K562 (cell line): ENCODE results near the gene TFF2. TPM values are rescaled to one million over a fixed set of nuclear protein-coding genes. Genes with fewer than 3 reads are reported as not detected.

ENCODE experiments used
- ATAC-seq: fragments of 200-7000 bp; cut with Tn5 transposase; 3 replicates; pipeline ENCODE4 v1.9.1; 2020; ENCODE audit warnings: moderate library complexity
- BruUV-seq: library from RNA; stranded (reverse); fragments of 400-500 nt; replicated peaks from 2 replicates; lab custom pipeline; 2021; lab: Mats Ljungman, UMichigan
- CTCF ChIA-PET: fragments of 300-600 bp; formaldehyde crosslinking; extraction: SDS; loops from one replicate; lab custom pipeline; 2021; ENCODE audit warnings: low intra/inter-chr PET ratio; lab: Yijun Ruan, JAX
- POLR2A ChIA-PET: fragments of 300-600, 350-650 bp; sonication (Branson Sonifier 250); formaldehyde crosslinking; extraction: SDS; loops from one replicate; lab custom pipeline; 2021; ENCODE audit warnings: antibody characterized with exemption, inconsistent platforms; lab: Yijun Ruan, JAX
- DNase-seq, 4 experiments: peaks; one replicate each; pipeline versions ENCODE4 v3.0.0 to v3.0.0-alpha.2; 2011 to 2018; ENCODE audit warnings: low spot score in 3 of 4, mixed read lengths in 3 of 4; ENCODE audit errors: extremely low read depth in 1 of 4
- FAIRE-seq: peaks from 2 replicates; lab custom pipeline; 2011; peaks lifted over from hg19 to GRCh38; lab: Jason Lieb, UNC
- H2AFZ ChIP-seq: 2 replicates; pipeline ENCODE4 v1.6.0; 2011; ENCODE audit warnings: low read depth, low read length, control low read depth, inconsistent platforms
- H3K27ac ChIP-seq: fragments of 200-600 bp; 3 replicates; pipeline ENCODE4 v1.8.0; 2011; ENCODE audit warnings: low read depth, mild to moderate bottlenecking, control low read depth, inconsistent platforms, low read length, moderate library complexity, mixed read lengths; ENCODE audit errors: extremely low read depth
- H3K27me3 ChIP-seq, 2 experiments: fragments of 300-600 bp in 1 of 2; 2 replicates in 1 of 2; 3 replicates in 1 of 2; pipeline versions ENCODE4 v1.6.0 to v1.8.0; 2011; ENCODE audit warnings: inconsistent platforms in 2 of 2, low read length in 2 of 2, mild to moderate bottlenecking in 1 of 2, mixed read lengths in 1 of 2, moderate library complexity in 1 of 2; ENCODE audit not compliant: control insufficient read depth in 2 of 2, insufficient read depth in 2 of 2
- H3K36me3 ChIP-seq: fragments of 300-600 bp; 3 replicates; pipeline ENCODE4 v1.8.0; 2011; ENCODE audit warnings: mild to moderate bottlenecking, low read length, inconsistent platforms; ENCODE audit not compliant: control insufficient read depth, insufficient read depth
- H3K4me1 ChIP-seq, 2 experiments: fragments of 200-600 bp in 1 of 2; replicated peaks in 1 of 2; 2 replicates in 1 of 2; 3 replicates in 1 of 2; pipeline versions ENCODE4 v1.5.1 to v1.8.0; 2011; ENCODE audit warnings: inconsistent platforms in 2 of 2, low read length in 2 of 2, mild to moderate bottlenecking in 1 of 2, mixed read lengths in 1 of 2, moderate library complexity in 1 of 2; ENCODE audit not compliant: control insufficient read depth in 2 of 2, insufficient read depth in 2 of 2
- H3K4me2 ChIP-seq: 2 replicates; pipeline ENCODE4 v1.6.1; 2011; ENCODE audit warnings: low read length, control low read depth, inconsistent platforms, mixed read lengths; ENCODE audit not compliant: insufficient read depth
- H3K4me3 ChIP-seq: fragments of 200-600 bp; sonication (generic), shearing (Covaris generic); 2 replicates; pipeline ENCODE4 v1.5.1; 2016; ENCODE audit warnings: control low read depth, inconsistent platforms
- H3K79me2 ChIP-seq: fragments of 200-600 bp; 3 replicates; pipeline ENCODE4 v1.8.0; 2011; ENCODE audit warnings: low read length, inconsistent platforms; ENCODE audit not compliant: control insufficient read depth, insufficient read depth
- H3K9ac ChIP-seq, 2 experiments: 2 replicates each; pipeline versions ENCODE4 v1.6.0 to v1.6.1; 2011; ENCODE audit warnings: low read depth in 2 of 2, low read length in 2 of 2, control low read depth in 1 of 2, inconsistent platforms in 1 of 2, mild to moderate bottlenecking in 1 of 2, mixed read lengths in 1 of 2; ENCODE audit not compliant: insufficient read depth in 1 of 2
- H3K9me1 ChIP-seq: one replicate; pipeline ENCODE4 v1.6.0; 2011; ENCODE audit warnings: inconsistent platforms, mild to moderate bottlenecking, low read length, moderate library complexity; ENCODE audit not compliant: control insufficient read depth, insufficient read depth
- H3K9me3 ChIP-seq: replicated peaks from 2 replicates; pipeline ENCODE4 v1.5.1; 2011; ENCODE audit warnings: low read depth, low read length, inconsistent platforms; ENCODE audit not compliant: control insufficient read depth, insufficient read depth
- H4K20me1 ChIP-seq: replicated peaks from 2 replicates; pipeline ENCODE4 v1.6.1; 2011; ENCODE audit warnings: low read length, inconsistent platforms, mixed read lengths; ENCODE audit not compliant: control insufficient read depth, insufficient read depth
- MECOM ChIP-seq: fragments of 250-450 bp; sonication (Bioruptor Pico); IDR thresholded peaks from 2 replicates; pipeline ENCODE4 v1.8.0; 2022; ENCODE audit warnings: inconsistent platforms
- MYNN ChIP-seq, 2 experiments: sonication (generic); formaldehyde crosslinking in 1 of 2; IDR thresholded peaks; 2 replicates each; pipeline versions ENCODE4 v1.5.0 to v1.6.1; 2016 to 2020; ENCODE audit warnings: antibody characterized with exemption in 1 of 2, missing genetic modification reagents in 1 of 2
- RAD21 ChIP-seq, 2 experiments: fragments of 250-450 bp in 1 of 2; fragments of 450-650 bp in 1 of 2; sonication (Bioruptor Pico) in 1 of 2; formaldehyde crosslinking in 1 of 2; IDR thresholded peaks in 1 of 2; conservative IDR thresholded peaks in 1 of 2; 2 replicates each; pipeline versions ENCODE4 v1.4.0 to v1.8.0; 2020 to 2022; ENCODE audit warnings: mild to moderate bottlenecking in 2 of 2, moderate library complexity in 1 of 2
- TFAP4 ChIP-seq: sonication (generic); formaldehyde crosslinking; IDR thresholded peaks from 2 replicates; pipeline ENCODE4 v1.8.0; 2022; ENCODE audit warnings: missing genetic modification reagents, mild to moderate bottlenecking, moderate library complexity, borderline replicate concordance
- WGBS: fragments of 100-300 bp; shearing (Covaris generic); methylation state at CpG from one replicate; pipeline ENCODE4 v1.1.6; 2016; ENCODE audit warnings: low coverage, mixed read lengths; ENCODE audit not compliant: insufficient coverage; ENCODE audit errors: missing lambda C conversion rate; 5-methylcytosine and 5-hydroxymethylcytosine counted together
- in situ Hi-C: fragments of 300-500 bp; cut with MboI; formaldehyde crosslinking; loops from 4 replicates; pipeline ENCODE4 v1.15.0; 2018; ENCODE audit warnings: inconsistent platforms, mixed read lengths
- intact Hi-C: fragments of 100-400 bp; cut with micrococcal nuclease; formaldehyde crosslinking; loops from 2 replicates; pipeline ENCODE4 v1.14.2; 2022
- polyA plus RNA-seq, 8 experiments: library from polyadenylated mRNA; depleted of rRNA in 4 of 8; stranded (reverse) in 5 of 8; unstranded in 3 of 8; fragments of >200 nt; fragmentation: Nextera tagmentation in 2 of 8; fragmentation: Illumina TruSeq in 1 of 8; extraction: Ambion mirVana in 2 of 8; extraction: Trizol in 1 of 8; gene quantifications; 2 replicates each; pipeline versions ENCODE4 v1.2.1 to v1.2.3, GENCODE V29; 2011 to 2014; ENCODE audit warnings: inconsistent platforms in 1 of 8, missing spikeins in 1 of 8
- total RNA-seq, 7 experiments: library from RNA; depleted of rRNA in 6 of 7; stranded (reverse); fragments of >200 nt in 6 of 7; fragmentation: Illumina TruSeq in 2 of 7; extraction: Trizol in 2 of 7; gene quantifications; 2 replicates each; pipeline versions ENCODE4 v1.2.1 to v1.2.3, GENCODE V29; 2011 to 2021; ENCODE audit warnings: low replicate concordance in 1 of 7
- TF ChIP-seq, protein P1 (sequence below), 2 experiments: fragments of 450-650 bp; formaldehyde crosslinking in 1 of 2; IDR thresholded peaks; 2 replicates each; pipeline versions ENCODE4 v1.4.0 to v1.6.1; 2014 to 2020; ENCODE audit warnings: mild to moderate bottlenecking in 2 of 2, borderline replicate concordance in 1 of 2, low read depth in 1 of 2
- TF ChIP-seq, protein P2 (sequence below), 2 experiments: IDR thresholded peaks; 2 replicates each; pipeline ENCODE4 v1.6.1; 2012; ENCODE audit warnings: improper control_type of control experiment in 2 of 2, low read depth in 2 of 2, low read length in 2 of 2, borderline replicate concordance in 1 of 2

Gene TFF2
- total and polyA plus RNA-seq, 9 of the 15 experiments (the other 6 are each of a cell fraction or from before 2014, with no cell fraction given): not detected

- no peaks in the 10 kb centered on the region for H3K36me3 ChIP-seq
- no TSS peak for BruUV-seq
- H4K20me1 ChIP-seq: no peaks in the 10 kb centered on the region
- H3K4me1 ChIP-seq: peaks cover 4 to 9% of the 10 kb centered on the region in 2 experiments; a peak in 3 of 5 replicates
- no peak overlapping the region for H2AFZ ChIP-seq
- ChIA-PET CTCF (no interaction called here), POLR2A (interaction anchor here (0.6 to 1.3 kb wide), 2 partner anchors 11 to 534 kb away, joined by 4 to 5 read pairs; no protein-coding TSS in a partner anchor)
- WGBS: 0% methylated on average over 1 of the region's 1 CpG
- no peak overlapping the region for H3K4me2 ChIP-seq
- ATAC-seq (peak; percentile 64), DNase-seq (peak in 2 of 4 experiments; percentile 45 to 53), FAIRE-seq (peak; percentile 56)
- H3K27me3 ChIP-seq: peaks cover 10 to 55% of the 10 kb centered on the region in 2 experiments; a peak in 4 of 5 replicates
- intact Hi-C loops: no loop called here
- H3K9me1 ChIP-seq: no peaks in the 10 kb centered on the region
- no peak overlapping the region for H3K9ac ChIP-seq
- no peak overlapping the region for H3K27ac ChIP-seq
- no peaks in the 10 kb centered on the region for H3K79me2 ChIP-seq
- in situ Hi-C loops: no loop called here
- H3K4me3 ChIP-seq: no peak overlapping the region
- H3K9me3 ChIP-seq: no peaks in the 10 kb centered on the region
- TF ChIP-seq RAD21 (CRISPR knock-in tag; conservative IDR thresholded peaks at IDR 0.05 in 1 of 2, IDR thresholded peaks at IDR 0.05 in 1 of 2): peak; percentile 20 to 62; a peak in 3 of 4 replicates
- TF ChIP-seq, protein P1, sequence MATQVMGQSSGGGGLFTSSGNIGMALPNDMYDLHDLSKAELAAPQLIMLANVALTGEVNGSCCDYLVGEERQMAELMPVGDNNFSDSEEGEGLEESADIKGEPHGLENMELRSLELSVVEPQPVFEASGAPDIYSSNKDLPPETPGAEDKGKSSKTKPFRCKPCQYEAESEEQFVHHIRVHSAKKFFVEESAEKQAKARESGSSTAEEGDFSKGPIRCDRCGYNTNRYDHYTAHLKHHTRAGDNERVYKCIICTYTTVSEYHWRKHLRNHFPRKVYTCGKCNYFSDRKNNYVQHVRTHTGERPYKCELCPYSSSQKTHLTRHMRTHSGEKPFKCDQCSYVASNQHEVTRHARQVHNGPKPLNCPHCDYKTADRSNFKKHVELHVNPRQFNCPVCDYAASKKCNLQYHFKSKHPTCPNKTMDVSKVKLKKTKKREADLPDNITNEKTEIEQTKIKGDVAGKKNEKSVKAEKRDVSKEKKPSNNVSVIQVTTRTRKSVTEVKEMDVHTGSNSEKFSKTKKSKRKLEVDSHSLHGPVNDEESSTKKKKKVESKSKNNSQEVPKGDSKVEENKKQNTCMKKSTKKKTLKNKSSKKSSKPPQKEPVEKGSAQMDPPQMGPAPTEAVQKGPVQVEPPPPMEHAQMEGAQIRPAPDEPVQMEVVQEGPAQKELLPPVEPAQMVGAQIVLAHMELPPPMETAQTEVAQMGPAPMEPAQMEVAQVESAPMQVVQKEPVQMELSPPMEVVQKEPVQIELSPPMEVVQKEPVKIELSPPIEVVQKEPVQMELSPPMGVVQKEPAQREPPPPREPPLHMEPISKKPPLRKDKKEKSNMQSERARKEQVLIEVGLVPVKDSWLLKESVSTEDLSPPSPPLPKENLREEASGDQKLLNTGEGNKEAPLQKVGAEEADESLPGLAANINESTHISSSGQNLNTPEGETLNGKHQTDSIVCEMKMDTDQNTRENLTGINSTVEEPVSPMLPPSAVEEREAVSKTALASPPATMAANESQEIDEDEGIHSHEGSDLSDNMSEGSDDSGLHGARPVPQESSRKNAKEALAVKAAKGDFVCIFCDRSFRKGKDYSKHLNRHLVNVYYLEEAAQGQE (IDR thresholded peaks at IDR 0.05; ENCODE audit: borderline replicate concordance): peak; percentile 62
- TF ChIP-seq, protein P1 (CRISPR knock-in tag; IDR thresholded peaks at IDR 0.05; ENCODE audit: low read depth): no peak
- peak; percentile 36; the same call in 1 of the 2 replicates for TF ChIP-seq TFAP4 (CRISPR knock-in tag)
- no peak for TF ChIP-seq MECOM (CRISPR knock-in tag)
- TF ChIP-seq, protein P2, sequence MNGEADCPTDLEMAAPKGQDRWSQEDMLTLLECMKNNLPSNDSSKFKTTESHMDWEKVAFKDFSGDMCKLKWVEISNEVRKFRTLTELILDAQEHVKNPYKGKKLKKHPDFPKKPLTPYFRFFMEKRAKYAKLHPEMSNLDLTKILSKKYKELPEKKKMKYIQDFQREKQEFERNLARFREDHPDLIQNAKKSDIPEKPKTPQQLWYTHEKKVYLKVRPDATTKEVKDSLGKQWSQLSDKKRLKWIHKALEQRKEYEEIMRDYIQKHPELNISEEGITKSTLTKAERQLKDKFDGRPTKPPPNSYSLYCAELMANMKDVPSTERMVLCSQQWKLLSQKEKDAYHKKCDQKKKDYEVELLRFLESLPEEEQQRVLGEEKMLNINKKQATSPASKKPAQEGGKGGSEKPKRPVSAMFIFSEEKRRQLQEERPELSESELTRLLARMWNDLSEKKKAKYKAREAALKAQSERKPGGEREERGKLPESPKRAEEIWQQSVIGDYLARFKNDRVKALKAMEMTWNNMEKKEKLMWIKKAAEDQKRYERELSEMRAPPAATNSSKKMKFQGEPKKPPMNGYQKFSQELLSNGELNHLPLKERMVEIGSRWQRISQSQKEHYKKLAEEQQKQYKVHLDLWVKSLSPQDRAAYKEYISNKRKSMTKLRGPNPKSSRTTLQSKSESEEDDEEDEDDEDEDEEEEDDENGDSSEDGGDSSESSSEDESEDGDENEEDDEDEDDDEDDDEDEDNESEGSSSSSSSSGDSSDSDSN (IDR thresholded peaks at IDR 0.05; ENCODE audit: borderline replicate concordance in 1 of 2, low read depth in 2 of 2, low read length in 2 of 2): no peak
- TF ChIP-seq MYNN (IDR thresholded peaks at IDR 0.05): 0 out of 2 replicates have a peak, but pooled peaks have one; percentile 24
- no peak for TF ChIP-seq MYNN (CRISPR knock-in tag; IDR thresholded peaks at IDR 0.05)
These were observed 30.7 kb upstream of the TFF2 start for GRCh38 chr21:42381347-42381984.
